ENCODE results near the gene SRC.
A peak's percentile ranks its signal among the peaks of the same experiment; 100 is the strongest.

Gene SRC

GRCh38 chr20:37383229-37383989, 37.5 kb downstream of the SRC start:
- Histone ChIP-seq H3K79me2 (ENCODE audit: insufficient read depth, low read length) (no peaks in the 10 kb centered on the region), H3K4me3 (ENCODE audit: insufficient read depth, low read length, poor library complexity, severe bottlenecking) (no peak overlapping the region), H3K4me2 (ENCODE audit: low read depth, low read length, poor library complexity, severe bottlenecking) (no peak overlapping the region), H3F3A (ENCODE audit: insufficient read depth) (no peaks in the 10 kb centered on the region), H3K27me3 (ENCODE audit: low read length) (no peaks in the 10 kb centered on the region), H2AFZ (ENCODE audit: low read depth, low read length, severe bottlenecking) (no peak overlapping the region), H3K9me2 (replicated peaks; ENCODE audit: insufficient read depth, low read length) (no peaks in the 10 kb centered on the region), H4K20me1 (ENCODE audit: low read depth, low read length) (no peaks in the 10 kb centered on the region), H3K9ac (ENCODE audit: low read length) (no peak overlapping the region), H3K9me3 (ENCODE audit: insufficient read depth, low read length) (no peaks in the 10 kb centered on the region), H3K27ac (ENCODE audit: low read depth, low read length) (no peak overlapping the region), H3K36me3 (ENCODE audit: low read length) (no peaks in the 10 kb centered on the region)
- TF ChIP-seq CTCF (IDR thresholded peaks at IDR 0.05; ENCODE audit: insufficient read depth, low read length, poor library complexity, severe bottlenecking): no peak
- TF ChIP-seq EZH2phosphoT487 (conservative IDR thresholded peaks at IDR 0.05; ENCODE audit: low read length): no peak

GRCh38 chr20:37384683-37385174, 38.8 kb downstream of the SRC start:
- H2AFZ ChIP-seq (ENCODE audit: low read depth, low read length, severe bottlenecking): peak overlapping the region; percentile 84
- TF ChIP-seq CTCF (IDR thresholded peaks at IDR 0.05; ENCODE audit: insufficient read depth, low read length, poor library complexity, severe bottlenecking): peak; percentile 56
- TF ChIP-seq EZH2phosphoT487 (conservative IDR thresholded peaks at IDR 0.05; ENCODE audit: low read length): no peak
- H3K36me3 ChIP-seq (ENCODE audit: low read length): no peaks in the 10 kb centered on the region
- H3K4me2 ChIP-seq (ENCODE audit: low read depth, low read length, poor library complexity, severe bottlenecking): peak overlapping the region; percentile 51
- H3K9ac ChIP-seq (ENCODE audit: low read length): peak overlapping the region; percentile 35; the same call in 1 of the 2 replicates
- H3K9me3 ChIP-seq (ENCODE audit: insufficient read depth, low read length): no peaks in the 10 kb centered on the region
- H4K20me1 ChIP-seq (ENCODE audit: low read depth, low read length): no peaks in the 10 kb centered on the region
- no peaks in the 10 kb centered on the region for H3K79me2 ChIP-seq (ENCODE audit: insufficient read depth, low read length)
- H3K27ac ChIP-seq (ENCODE audit: low read depth, low read length): no peak overlapping the region
- no peaks in the 10 kb centered on the region for H3F3A ChIP-seq (ENCODE audit: insufficient read depth)
- H3K4me3 ChIP-seq (ENCODE audit: insufficient read depth, low read length, poor library complexity, severe bottlenecking): peak overlapping the region; percentile 36
- H3K27me3 ChIP-seq (ENCODE audit: low read length): no peaks in the 10 kb centered on the region
- H3K9me2 ChIP-seq (replicated peaks; ENCODE audit: insufficient read depth, low read length): no peaks in the 10 kb centered on the region

- Histone ChIP-seq H3K4me2 (ENCODE audit: low read depth, low read length, poor library complexity, severe bottlenecking) (no peak overlapping the region), H3K4me3 (ENCODE audit: insufficient read depth, low read length, poor library complexity, severe bottlenecking) (no peak overlapping the region), H3K9ac (ENCODE audit: low read length) (no peak overlapping the region), H3K27ac (ENCODE audit: low read depth, low read length) (no peak overlapping the region), H2AFZ (ENCODE audit: low read depth, low read length, severe bottlenecking) (no peak overlapping the region), H3K9me3 (ENCODE audit: insufficient read depth, low read length) (no peaks in the 10 kb centered on the region), H3K9me2 (replicated peaks; ENCODE audit: insufficient read depth, low read length) (no peaks in the 10 kb centered on the region), H3K36me3 (ENCODE audit: low read length) (no peaks in the 10 kb centered on the region), H4K20me1 (ENCODE audit: low read depth, low read length) (no peaks in the 10 kb centered on the region), H3K79me2 (ENCODE audit: insufficient read depth, low read length) (no peaks in the 10 kb centered on the region), H3K27me3 (ENCODE audit: low read length) (no peaks in the 10 kb centered on the region), H3F3A (ENCODE audit: insufficient read depth) (no peaks in the 10 kb centered on the region)
- no peak for TF ChIP-seq CTCF (IDR thresholded peaks at IDR 0.05; ENCODE audit: insufficient read depth, low read length, poor library complexity, severe bottlenecking)
- TF ChIP-seq EZH2phosphoT487 (conservative IDR thresholded peaks at IDR 0.05; ENCODE audit: low read length): no peak
These were observed 39.2 kb downstream of the SRC start for GRCh38 chr20:37385176-37385575.

Data from SU-DHL-6 (cell line).